GM21576 (cell line): Measurements from ENCODE around the gene SLC25A43.
"Not testable (repeated sequence)": the region's sequence is repeated elsewhere in the genome, so short reads cannot be mapped to it uniquely, and the experiment has no call there.

Source experiments
- ATAC-seq: cut with Tn5 transposase; IDR thresholded peaks from one replicate; pipeline ENCODE4 v1.9.1; 2021; ENCODE audit warnings: mild to moderate bottlenecking, moderate library complexity; ENCODE audit not compliant: unreplicated experiment

The SLC25A43 gene

GRCh38 chrX:119398974-119399771 lies at the start of gene SLC25A43:
SLC25A43 (plus strand) TSS chrX:119399336; CDS start chrX:119399404, 68 bp downstream.
- ATAC-seq = peak; percentile 86

DNA sequence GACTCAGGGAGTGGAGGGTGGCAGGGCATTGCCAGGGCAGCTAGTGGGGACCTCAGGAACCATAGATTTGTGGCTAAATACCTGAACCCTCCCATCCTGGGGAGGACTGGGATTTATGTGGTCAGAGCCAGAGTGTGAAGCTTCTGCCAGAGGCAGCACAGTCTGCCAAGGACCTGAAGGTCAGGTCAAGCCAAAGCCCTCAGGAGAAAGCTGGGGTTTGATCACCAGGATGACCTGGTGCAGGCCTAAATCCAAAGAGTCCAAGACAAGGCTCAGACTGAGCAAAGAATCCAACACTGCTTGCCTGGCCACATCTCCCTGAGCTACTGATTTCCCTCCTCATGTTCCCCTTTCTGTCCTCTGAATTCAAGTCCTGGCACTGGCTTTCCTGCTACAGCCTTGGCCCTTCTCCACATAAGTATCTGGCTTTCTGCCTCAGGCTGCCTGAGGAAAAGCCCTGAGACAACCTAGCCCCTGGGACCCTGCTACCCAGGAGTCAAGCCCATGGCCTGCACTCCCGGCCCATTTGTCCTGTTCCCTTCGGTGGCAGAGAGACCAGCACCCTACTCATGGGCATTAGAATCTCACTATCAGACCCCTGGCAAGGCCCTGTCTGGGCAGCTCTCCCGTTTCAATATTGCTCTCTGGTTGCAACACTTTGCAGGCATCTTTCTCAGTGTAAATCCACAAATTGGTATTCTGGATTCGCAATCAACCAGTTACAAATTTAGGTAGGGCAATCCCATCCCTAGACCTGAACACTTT lies 39.3 kb upstream of the SLC25A43 start:
- ATAC-seq = no peak

- not testable (repeated sequence) for ATAC-seq
These were observed 37.7 kb upstream of the SLC25A43 start for GRCh38 chrX:119361451-119361850.

GRCh38 chrX:119362074-119362473 lies 37.1 kb upstream of the SLC25A43 start:
- ATAC-seq = not testable (repeated sequence)

GRCh38 chrX:119363391-119363790 lies 35.7 kb upstream of the SLC25A43 start:
- ATAC-seq = no peak

DNA sequence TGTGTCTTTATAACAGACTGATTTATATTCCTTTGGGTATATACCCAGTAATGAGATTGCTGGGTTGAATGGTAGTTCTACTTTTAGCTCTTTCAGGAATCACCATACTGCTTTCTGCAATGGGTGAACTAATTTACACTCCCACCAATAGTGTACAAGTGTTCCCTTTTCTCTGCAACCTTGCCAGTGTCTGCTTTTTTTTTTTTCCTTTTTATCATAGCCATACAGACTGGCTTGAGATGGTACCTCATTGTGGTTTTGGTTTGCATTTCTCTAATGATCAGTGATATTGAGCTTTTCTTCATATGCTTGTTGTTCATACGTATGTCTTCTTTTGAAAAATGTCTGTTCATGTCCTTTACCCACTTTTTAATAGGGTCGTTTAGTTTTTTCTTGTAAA lies 27.3 kb upstream of the SLC25A43 start:
- not testable (repeated sequence) for ATAC-seq

DNA sequence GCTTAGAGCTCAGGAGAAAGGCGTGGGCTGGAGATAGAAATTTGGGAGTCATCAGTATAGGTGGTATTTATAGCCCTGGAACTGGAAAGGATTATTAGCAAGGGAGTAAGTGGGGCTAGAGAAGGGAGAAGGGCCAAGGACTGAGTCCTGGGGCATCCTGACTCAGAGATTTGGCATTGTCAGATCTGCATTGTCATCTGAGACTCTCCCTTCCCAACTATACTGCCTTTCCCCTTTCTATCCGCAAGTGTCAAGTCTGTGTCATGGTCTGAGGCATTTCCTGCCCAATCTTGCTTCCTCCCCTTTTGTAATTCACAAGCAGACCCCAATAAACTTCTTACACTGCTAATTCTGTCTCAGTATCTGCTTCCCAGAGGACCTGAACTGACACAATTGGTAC lies 24.4 kb upstream of the SLC25A43 start:
- ATAC-seq = no peak

GRCh38 chrX:119375561-119375960 lies 23.6 kb upstream of the SLC25A43 start:
- ATAC-seq = no peak

GRCh38 chrX:119376312-119376711 lies 22.8 kb upstream of the SLC25A43 start:
- ATAC-seq = no peak

- ATAC-seq = no peak
These were observed 17.7 kb upstream of the SLC25A43 start for GRCh38 chrX:119381349-119381944.

GRCh38 chrX:119382606-119383005 lies 16.5 kb upstream of the SLC25A43 start:
- ATAC-seq = no peak

DNA sequence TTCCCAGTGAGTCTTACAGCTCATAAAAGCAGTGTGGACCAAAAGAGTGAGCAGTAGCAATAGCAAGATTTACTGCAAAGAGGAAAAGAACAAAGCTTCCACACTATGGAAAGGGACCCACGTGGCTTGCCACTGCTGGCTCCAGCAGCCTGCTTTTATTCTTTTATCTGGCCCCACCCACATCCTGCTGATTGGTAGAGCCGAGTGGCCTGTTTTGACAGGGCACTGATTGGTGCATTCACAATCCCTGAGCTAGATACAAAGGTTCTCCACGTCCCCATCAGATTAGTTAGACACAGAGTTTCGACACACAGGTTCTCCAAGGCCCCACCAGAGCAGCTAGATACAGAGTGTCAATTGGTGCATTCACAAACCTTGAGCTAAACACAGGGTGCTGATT lies 12.5 kb upstream of the SLC25A43 start:
- not testable (repeated sequence) for ATAC-seq

DNA sequence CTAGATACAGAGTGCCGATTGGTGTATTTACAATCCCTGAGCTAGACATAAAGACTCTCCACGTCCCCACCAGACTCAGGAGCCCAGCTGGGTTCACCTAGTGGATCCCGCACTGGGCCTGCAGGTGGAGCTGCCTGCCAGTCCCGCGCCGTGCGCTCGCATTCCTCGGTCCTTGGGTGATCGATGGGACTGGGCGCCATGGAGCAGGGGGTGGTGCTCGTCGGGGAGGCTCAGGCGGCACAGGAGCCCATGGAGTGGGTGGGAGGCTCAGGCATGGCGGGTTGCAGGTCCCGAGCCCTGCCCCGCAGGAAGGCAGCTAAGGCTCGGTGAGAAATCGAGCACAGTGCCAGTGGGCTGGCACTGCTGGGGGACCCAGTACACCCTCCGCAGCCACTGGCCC lies 11.7 kb upstream of the SLC25A43 start:
- not testable (repeated sequence) for ATAC-seq

- ATAC-seq = no peak
These were observed 9.9 kb upstream of the SLC25A43 start for GRCh38 chrX:119389214-119389613.

DNA sequence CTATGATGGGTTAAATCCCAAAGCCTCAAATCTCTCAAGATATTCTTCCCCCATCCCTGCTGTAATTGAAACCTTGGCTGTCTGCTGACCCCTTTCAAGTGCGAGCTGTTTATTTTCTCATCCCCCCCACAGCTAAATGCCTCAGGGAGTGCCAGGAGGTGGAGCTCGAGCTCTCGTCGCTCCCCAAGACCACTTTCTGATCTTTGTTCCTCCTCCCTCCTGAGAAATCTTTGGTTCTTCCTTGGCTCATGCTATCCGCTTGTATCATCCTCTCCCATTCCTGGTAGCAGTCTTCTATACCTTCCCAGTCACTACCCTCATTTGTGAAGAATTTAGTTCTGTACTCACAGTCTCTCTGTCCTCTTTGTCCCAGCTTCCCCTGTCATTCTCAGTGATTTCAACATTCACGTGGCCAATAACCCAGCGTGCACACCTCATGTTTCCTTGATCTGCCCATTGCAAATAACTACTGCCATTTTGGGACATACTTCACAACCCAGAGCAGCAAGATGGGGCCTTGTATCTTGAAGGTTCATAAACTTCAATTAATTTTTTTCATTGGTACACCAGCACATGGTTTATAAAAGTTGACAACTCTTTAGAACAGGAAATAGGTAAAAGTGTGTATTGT lies 9.2 kb upstream of the SLC25A43 start:
- ATAC-seq = no peak

DNA sequence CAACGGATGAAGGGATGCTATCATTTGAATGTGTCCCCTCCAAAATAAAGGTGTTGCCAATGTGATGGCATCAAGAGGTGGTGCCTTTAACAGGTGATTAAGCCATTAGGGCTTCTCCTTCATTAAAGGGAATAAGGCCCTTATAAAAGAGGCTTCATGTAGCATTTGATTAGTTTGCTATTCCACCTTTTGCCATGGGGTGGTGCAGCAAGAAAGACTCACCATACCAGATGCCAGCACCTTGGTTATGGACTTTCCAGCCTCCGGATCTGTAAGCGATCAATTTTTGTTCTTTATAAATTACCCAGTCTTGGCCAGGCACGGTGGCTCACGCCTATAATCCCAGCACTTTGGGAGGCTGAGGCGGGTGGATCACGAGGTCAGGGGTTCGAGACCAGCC lies 7.9 kb upstream of the SLC25A43 start:
- no peak for ATAC-seq

- ATAC-seq = no peak
These were observed 6.0 kb upstream of the SLC25A43 start for GRCh38 chrX:119393144-119393543.

DNA sequence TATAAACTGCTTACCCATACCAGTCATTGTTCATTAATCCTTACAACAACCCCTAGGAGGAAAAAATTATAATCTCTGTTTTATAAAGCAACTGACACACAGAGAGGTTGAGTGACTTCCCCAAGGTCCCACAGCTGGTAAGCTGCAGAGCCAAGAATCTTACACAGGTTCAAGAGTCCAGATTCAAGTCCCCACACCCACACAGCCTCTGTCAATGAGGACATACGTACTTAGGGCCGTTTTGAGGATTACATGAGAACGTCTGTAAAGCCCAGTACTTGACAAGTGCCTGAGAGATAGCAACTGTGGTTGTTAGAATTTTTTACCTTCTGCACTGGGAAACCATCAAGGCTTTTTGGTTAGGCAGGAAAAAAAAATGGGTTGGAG lies 556 bp upstream of the SLC25A43 start:
- ATAC-seq = peak; percentile 8

DNA sequence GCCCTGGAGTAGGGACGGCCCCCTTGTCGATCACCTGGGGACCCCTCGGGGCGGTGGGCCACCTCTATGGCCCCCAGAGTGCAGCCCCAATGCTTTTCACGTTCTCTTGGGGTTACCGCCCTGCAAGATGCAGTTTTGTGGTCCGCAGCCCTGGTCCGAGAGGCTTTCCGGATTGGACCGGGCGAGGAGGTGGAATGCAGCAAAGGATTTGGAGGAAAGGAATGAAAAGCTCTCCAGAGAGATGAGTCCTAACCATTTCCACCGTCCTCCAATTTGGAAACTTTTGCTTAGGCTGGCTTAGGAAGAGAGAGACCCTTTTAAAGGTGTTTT lies 601 bp downstream of the SLC25A43 start:
- no peak for ATAC-seq

DNA sequence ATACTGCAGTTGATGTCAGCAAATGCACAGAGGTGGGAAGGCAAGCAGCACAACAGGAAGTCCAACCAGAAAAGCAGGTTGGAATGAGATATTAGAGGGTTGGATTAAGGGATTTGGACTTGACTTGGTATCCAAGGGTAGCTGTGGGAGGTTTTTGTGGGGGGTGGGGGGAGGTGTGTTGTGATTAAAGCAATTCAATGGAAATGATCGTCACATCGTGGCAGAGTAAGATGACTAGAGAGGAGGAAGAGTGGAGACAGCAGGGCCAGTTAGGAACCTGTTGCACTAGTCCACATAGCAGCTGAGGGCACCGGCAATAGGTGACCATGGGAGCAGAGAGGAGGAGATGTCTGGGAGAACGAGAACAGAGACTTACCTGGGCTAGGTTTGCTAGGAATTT lies 2.4 kb downstream of the SLC25A43 start:
- ATAC-seq = no peak

- no peak for ATAC-seq
These were observed 3.5 kb downstream of the SLC25A43 start for GRCh38 chrX:119402588-119402987.
